Hematopoietic multipotent progenitor cell treated with erythropoietin and hydrocortisone succinate and interleukin-3 and kit ligand, for 17 days (in vitro differentiated cells): ENCODE results near the gene SNCB.
"Not testable (repeated sequence)": the region's sequence is repeated elsewhere in the genome, so short reads cannot be mapped to it uniquely, and the experiment has no call there.

Experiments
- DNase-seq: peaks from one replicate; pipeline ENCODE4 v3.0.0-alpha.2; 2015; ENCODE audit warnings: low spot score

The SNCB gene

DNA sequence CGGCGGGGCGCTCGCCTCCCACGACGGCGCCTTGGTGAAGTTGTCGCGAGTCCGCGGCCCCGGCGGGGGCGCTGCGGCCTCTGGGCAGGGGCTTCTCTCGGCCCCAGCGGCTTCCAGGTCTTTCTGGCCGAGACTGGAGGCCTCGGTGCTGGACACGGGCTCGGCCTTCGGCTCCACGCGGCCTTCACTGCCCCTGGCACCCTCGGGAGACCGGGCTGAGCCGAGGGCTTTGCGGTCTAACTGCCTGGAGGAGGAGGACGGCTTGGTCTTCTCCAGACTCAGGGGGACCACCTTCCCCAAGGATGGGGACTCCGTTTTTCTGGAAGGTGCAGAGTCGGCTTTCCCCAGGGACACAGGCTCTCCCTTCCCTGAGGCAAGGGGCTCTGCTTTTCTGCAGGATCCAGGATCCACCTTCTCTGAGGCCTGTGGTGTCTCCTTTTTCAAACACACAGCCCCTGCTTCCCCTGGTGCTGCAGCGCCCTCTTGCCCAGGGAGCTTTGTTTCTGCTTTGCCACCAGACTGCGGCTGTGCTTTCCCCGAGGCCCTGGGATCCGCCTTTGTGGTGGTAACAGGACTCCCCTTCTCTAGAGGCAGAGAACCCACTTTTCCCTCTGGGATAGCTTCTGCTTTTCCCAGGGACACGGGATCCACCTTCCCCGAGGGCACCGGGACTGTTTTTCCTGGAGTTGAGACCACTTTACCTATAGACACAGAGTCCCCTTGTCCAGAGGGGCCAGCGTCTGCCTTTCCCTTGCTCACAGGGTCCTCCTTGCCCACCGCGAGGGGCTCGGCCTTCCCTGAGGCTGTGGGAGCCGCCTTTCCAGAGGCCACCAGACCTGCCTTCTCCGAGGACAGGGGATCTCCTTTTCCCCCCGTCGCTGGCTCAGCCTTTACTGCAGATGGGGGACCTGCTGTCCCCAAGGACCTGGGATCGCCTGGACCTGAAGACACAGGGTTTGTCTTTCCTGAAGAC, 32.6 kb downstream of the SNCB start:
- DNase-seq, result no peak

DNA sequence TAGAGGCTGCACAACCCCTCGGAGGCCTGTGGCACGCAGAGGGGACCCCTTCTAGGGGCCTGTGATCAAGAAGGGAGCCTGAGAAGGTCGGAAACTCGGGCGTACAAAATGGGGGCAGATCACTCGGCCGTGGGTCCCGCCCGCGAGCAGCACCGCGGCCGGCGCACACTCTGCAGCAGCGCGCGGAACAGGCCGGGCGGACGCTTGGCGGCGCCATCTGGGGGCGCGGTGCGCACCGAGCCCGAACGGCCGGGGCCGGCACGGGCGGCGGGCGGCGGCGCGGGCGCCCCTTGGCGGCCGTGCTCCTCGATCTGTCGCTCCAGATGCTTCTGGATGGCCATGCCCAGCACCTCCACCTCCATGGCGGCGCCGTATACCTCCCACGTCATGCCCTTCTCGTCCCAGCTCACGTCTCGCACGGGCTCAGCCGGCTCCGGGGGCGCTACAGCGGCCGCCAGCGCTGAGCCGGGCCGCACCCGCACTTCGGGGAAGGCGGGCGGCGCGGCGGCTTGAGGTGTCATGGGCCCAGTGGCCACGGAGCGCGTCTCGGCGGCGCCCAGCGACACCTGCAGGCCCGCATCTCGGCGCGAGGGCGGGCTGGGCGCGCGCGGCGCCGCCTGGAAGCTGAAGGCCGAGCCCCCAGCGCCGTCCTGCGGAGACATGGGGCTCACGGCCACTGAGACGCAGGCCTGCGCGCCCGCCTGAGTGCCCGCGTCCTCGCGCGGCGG, 33.5 kb downstream of the SNCB start:
- DNase-seq, result no peak

GRCh38 chr5:176596069-176596644, 34.2 kb downstream of the SNCB start:
- no peak for DNase-seq

DNA sequence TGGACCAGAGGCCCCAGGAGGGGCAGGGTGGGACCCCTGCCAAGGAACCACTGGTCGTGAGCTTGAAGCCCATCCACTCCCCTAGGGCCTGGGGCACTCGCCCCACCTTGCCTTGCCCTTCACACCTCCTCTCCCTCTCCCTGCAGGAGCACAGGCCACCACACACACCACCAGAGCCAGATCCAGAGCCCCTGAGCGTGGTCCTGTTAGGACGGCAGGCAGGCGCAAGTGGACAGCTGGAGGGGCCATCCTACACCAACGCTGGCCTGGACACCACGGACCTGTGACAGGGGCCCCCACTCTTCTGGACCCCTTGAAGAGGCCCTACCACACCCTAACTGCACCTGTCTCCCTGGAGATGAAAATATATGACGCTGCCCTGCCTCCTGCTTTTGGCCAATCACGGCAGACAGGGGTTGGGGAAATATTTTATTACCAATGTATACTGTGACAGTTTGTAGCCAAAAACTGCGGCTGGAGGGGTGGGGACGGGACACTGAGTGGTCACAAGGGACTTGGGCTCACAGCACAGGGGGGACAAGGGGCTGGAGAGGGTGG, 34.9 kb downstream of the SNCB start:
- DNase-seq, result no peak

DNA sequence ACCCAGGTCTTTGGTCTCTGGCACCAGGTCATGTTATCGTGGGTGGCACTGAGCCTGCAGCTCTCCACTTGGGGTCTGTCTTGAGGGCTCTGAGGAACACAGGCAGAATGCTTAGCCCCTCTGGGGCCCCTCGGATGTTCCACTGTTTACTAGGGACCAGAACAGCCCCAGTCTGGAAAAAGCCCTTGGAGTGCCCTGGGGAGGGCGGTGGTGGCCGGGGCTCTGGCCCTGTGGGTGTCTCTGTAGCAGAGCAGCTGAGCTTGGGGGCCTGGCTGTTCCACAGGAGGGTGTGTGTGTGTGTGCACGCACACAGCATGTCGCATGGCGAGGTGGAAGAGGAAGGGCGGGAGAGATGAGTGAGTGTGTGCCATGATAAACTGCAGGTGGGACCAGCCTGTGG, 35.8 kb downstream of the SNCB start:
- DNase-seq, result no peak

- DNase-seq, result no peak
Observed at GRCh38 chr5:176593273-176593869, 37.0 kb downstream of the SNCB start.

GRCh38 chr5:176592573-176592972, 37.8 kb downstream of the SNCB start:
- DNase-seq, result no peak

DNA sequence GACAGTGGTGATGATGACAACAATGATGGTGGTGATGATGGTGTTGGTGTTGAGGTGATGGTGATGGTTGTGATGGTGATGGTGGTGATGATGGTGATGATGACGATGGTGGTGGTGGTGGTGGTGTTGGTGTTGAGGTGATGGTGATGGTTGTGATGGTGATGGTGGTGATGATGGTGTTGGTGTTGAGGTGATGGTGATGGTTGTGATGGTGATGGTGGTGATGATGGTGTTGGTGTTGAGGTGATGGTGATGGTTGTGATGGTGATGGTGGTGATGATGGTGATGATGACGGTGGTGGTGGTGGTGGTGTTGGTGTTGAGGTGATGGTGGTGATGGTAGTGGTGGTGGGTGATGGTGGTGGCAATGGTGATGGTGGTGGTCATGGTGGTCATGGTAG, 38.7 kb downstream of the SNCB start:
- DNase-seq, result not testable (repeated sequence)

DNA sequence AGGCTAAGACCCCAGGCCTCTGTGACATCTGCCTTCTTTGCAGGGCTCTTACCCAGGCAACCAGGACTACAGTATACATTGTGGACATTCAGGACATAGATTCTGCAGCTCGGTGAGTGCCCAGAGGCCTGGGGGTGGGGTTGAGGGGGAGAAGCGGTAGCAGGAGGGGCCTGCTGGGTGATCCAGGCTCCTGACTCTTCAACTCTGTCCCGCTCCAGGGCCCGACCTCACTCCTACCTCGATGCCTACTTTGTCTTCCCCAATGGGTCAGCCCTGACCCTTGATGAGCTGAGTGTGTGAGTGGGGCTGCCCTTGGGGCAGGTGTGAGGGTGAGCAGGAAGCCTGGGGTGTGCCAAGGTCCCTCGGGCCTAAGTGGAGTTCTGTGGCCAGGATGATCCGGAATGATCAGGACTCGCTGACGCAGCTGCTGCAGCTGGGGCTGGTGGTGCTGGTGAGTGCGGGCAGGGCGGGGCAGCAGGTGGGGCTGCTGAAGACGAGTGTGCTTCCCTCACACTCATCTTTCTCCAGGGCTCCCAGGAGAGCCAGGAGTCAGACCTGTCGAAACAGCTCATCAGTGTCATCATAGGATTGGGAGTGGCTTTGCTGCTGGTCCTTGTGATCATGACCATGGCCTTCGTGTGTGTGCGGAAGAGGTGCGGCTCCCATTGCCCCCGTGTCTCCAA, 40.2 kb downstream of the SNCB start:
- DNase-seq, result no peak

- no peak for DNase-seq
Observed at GRCh38 chr5:176589039-176589769, 41.1 kb downstream of the SNCB start.

- no peak for DNase-seq
Observed at GRCh38 chr5:176588297-176588696, 42.0 kb downstream of the SNCB start.

DNA sequence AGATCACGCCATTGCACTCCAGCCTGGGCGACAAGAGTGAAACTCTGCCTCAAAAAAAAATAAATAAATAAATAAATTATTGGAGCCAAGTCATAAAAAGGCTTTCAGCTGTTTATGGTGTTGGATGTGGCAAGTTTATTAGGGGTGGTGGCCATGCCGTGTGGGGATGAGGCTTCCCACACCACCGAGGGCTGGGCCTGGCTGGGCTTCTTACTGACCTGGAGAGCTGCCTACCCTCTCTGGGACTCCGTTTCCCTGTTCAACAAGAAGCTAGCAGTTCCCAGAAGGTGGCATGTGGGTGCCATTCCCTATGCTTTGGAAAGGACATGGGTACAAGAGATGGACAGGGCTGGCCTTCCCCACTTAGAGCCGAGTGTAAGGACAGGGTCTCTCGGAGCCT, 42.9 kb downstream of the SNCB start:
- no peak for DNase-seq

DNA sequence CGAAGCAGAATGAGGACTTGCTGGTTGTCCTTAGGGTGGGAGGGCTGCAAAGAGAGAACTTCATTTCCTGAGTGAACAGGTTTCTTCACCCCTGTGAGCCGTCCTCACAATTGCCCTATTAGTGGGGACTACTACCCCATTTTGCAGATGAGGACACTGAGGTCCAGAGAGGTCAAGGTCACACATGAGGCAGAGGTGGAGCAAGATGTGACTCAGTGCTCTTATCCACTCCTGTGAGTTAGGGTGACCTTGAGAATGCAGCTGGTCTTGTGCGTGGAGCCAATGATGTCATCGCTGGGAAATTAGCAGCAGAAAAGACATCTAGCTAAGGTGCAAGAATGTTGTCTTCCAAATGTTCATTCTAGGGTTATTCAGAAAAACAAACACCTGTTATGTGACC, 47.3 kb downstream of the SNCB start:
- no peak for DNase-seq

DNA sequence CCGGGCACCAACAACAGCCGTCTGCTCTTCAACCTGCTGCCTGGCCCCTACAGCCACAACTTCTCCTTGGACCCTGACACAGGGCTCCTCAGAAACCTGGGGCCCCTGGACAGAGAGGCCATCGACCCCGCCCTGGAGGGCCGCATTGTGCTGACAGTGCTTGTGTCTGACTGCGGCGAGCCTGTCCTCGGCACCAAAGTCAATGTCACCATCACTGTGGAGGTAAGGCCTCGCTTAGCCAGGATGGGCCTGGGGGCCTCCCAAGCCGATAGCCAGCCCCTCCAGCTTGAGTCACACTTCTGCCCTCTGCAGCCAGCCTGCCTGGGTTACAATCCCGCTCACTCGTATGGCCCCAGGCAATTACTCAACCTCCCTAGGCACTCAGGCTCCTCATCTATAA, 49.0 kb downstream of the SNCB start:
- no peak for DNase-seq

- DNase-seq, result no peak
Observed at GRCh38 chr5:176579323-176579722, 51.0 kb downstream of the SNCB start.

GRCh38 chr5:176578391-176578808, 51.9 kb downstream of the SNCB start:
- peak; percentile 12 for DNase-seq

GRCh38 chr5:176577312-176578176, 52.8 kb downstream of the SNCB start:
- DNase-seq, result no peak

- no peak for DNase-seq
Observed at GRCh38 chr5:176575488-176576422, 54.6 kb downstream of the SNCB start.

GRCh38 chr5:176575066-176575465, 55.3 kb downstream of the SNCB start:
- DNase-seq, result no peak
